ENCODE results near the gene HOXB2.

DNA sequence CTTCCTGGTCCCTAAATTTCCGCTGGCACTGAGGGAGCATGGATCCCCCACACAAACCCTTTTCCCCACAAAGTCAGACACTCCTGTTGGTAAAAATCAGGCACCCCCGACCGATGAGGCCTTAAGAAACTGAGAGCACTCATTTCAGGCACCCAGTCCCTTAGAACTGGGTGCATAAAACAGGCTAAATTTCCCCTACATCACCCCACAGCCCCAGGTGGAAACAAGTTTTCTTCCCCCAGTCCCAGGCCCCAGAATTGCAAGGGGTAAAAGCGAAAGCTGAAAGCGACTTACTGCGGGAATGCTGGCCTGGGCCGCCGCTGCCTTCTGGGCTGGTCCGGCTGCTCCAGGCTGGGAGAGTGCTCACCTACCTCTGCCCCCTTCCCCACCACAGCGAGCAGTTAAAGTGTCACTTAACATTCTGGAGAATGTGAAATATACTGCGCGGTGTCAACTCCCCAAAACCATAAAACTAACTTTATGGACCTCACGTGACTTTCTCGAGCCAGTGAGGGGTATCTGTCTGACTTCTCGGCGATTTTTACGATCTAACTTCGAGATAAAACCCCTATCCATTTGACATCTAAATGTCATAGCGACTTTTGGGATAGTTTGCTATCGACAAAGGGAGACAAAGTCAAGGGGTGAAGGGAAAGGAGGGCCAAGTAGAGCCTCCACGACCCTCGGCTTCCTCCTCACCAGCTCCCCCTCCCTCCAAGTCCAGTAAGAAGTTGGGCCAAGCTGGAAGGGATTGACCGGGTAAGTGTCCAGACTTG is 45.1 kb upstream of the HOXB2 start, which contains the start of gene HOXB3:
- no peak for TF ChIP-seq CTCF (conservative IDR thresholded peaks at IDR 0.05 in 1 of 2, IDR thresholded peaks at IDR 0.05 in 1 of 2; ENCODE audit: low read depth in 1 of 2, low read length in 2 of 2)
- TF ChIP-seq EZH2 (IDR thresholded peaks at IDR 0.05; ENCODE audit: low read length, missing control alignments) = no peak
